NCI-H2171 (cell line): Measurements from ENCODE around the gene TLK1.

Experiments
- DNase-seq: peaks from one replicate; lab custom pipeline; 2025; lab: John Stamatoyannopoulos, UW

TLK1 gene

DNA sequence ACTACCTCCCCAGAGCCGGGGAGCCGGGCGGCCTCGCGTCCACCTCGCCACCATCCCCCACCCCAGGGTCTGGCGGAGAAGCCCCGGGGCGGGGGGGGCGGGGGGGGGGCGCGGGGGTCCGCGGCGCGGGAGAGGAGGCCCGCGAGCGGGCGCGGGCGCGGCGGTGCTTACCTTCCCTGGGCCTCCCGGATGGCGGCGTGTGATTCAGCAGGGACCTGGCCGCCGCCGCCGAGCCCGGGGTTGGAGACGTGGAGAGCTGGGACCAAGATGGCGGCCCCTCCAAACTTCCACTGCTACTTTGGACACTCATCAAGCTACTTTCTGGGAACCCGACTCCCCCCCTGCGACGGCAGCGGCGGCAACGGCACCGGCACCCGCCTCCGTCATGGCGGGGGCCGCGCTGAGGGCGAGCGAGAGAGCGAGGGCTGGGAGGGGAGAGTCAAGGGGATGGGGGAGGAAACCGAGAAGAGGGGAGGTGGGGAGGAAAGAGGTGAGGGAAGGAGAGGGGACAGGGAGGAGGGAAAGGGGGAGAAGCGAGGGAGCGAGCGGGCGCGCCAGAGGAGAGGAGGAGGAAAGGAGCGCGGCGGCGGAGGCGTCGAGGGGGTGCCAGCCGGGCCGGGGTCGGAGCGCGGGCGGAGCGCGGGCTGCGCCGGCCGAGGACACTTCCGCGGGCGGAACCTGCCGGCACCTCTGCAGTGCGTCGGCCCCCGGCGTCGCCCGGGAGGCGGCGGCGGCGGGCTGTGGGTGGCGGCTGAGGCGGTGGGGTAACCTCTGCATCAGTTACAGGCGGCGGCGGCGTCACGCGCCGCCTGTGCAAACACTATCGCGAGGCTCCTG, at the start of gene TLK1:
Gene TLK1, minus strand, starts transcription at position 775 of the 837 bp plus-strand sequence. Its CDS starts 465 bp downstream, at position 310.
- peak; percentile 75 for DNase-seq

DNA sequence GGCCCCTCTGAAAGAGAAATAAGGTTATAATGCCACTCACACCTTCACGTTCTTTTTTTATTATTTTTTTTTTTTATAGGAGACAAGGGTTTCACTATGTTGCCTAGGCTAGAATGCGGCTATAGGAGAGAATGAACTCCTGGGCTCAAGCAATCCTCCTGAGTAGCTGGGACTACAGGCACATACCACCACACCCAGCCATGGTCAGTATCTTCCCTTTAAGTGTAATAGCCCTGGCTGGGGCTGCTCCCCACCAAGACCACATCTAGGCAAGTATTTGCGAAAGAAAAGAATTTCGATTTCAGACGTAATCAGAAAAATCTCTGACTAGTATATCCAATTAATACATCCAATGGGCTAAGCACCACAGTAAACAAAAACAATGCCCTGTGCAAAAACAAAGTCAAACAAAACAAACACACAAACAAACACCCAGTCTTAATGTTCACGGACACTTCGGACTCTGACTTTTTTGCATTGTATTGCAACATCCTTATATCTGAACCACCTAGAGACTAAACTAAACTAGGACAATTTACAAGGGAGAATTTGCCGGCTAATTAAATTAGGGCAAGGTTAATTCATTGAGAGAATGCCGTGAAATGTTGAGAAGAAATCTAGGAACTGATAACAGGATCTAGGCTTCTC, 49.6 kb upstream of the TLK1 start:
- DNase-seq = no peak

DNA sequence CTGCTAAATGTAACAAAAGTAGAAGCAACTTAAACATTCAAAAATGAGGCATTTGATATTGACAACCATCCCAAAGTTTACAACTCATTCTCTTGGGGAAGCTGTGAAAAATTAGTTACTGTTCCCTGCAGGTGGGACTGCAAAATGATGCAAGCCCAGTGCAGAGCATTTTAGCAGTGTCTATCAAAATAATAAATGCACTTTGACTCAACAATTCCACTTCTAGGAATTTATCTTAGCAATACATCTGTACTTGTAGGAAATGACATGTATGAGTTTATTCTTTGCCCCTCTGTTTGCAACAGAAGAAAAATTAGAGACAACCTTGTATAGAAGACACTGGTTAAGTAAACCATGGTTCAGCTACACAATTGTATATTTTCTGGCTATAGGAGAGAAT, 48.0 kb upstream of the TLK1 start:
- DNase-seq = no peak

DNA sequence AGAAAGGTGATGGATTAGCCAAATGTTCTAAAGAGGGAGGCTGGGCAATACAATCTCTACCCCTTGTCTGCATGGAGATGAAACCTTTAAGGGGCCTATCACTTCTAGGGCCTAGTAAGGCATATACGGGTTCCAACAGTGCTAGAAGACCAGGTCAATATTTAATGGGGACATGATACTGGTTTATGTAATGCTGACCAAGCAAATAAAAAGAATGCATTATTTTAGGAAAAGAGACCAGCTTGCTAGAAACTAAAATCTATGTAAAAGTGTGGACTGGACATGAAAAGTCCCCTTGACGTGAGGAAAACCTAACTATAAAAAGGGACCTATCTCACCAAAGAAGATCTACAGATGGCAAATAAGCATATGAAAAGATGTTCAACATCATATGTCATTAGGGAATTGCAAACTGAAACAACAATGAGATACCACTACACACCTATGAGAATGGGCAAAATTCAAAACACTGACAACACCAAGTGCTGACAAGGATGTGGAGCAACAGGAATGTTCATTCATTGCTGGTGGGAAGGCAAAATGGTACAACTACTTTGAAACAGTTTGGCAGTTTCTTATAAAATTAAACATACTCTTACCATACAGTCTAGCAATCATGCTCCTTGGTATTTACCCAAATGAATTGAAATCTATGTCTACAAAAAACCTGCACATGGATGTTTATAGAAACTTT, 45.9 kb upstream of the TLK1 start:
- DNase-seq = no peak

DNA sequence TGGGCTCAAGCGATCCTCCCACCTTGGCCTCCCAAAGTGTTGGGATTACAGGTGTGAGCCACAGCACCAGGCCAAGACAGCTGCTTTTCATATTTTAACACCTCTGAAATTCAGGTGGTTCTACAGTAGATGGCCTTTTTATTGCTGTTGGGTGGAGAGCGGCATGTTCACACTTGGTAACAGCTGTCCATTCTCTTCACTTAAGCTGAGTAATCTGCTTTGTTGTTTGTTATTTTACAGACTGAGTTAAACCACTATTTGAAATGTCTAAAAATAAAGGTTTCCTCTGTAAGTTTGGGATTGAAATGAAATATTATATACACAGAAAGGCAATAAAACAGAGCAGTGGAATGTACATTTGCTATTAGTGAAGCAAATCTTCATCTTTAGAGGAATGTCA, 44.9 kb upstream of the TLK1 start:
- DNase-seq = no peak

DNA sequence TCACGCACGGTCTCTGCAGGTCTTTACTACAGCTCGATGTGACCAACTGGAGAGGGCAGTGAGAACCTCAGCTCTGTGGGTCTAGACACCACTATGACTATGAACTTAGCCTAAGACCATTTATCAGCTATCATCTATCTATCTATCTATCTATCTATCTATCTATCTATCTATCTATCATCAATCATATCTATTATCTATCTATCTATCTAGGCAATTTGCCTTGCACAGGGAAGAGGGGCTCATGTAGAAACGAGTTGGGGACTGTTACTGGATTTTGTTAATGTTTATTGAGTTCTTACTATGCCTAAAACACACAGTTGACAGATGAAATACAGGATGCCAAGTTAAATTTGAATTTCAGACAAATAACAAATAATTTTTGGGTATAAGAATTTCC, 41.1 kb upstream of the TLK1 start:
- no peak for DNase-seq

DNA sequence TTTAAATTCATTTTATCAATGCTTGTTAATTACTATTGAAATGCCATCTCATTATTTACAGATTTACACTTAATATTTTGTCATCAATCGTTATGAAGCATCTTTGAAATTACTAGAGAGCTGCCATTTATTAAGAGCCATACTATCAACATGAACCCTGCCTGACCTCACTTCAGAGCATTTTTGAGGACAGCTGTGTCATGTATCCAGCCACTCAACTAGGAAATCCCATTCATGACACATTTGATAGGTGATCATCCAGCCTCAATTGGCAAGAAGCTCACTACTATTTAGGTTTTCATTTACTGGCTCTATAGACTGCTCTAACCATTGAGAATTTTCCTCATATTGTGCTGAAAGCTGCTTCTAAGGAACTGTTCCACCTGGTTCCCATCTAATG, 40.6 kb upstream of the TLK1 start:
- no peak for DNase-seq

DNA sequence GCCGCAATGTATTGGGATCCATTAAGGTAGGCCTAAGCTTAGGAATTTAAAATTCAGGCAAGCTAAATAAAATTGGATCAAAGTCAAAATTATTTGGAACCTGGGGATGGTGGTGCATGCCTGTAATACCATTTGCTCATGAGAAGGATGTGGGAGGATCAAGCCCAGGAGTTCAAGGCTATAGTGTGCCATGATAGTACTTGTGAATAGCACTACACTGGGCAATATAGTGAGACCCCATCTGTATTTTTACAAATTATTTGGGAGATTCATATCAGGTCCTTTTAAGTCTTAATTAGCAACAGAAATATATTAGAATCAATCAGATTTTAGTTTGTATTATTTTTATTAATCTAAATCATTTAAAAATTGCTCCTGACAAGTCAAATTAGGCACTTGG, 39.8 kb upstream of the TLK1 start:
- DNase-seq = no peak

DNA sequence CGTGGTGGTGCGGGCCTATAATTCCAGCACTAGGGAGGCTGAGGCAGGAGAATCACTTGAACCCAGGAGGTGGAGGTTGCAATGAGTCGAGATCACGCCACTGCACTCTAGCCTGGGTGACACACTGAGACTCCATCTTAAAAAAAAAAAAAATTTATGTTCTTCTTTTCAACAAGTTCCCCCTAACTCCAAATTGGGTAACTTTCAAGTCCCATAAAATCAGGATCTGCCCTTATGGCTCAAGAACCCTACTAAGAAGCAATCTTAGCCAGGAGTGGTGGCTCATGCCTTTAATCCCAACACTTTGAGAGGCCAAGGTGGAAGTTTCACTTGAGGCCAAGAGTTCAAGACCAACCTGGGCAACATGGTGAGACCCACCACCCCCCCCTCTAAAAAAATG, 30.3 kb upstream of the TLK1 start:
- DNase-seq = no peak

DNA sequence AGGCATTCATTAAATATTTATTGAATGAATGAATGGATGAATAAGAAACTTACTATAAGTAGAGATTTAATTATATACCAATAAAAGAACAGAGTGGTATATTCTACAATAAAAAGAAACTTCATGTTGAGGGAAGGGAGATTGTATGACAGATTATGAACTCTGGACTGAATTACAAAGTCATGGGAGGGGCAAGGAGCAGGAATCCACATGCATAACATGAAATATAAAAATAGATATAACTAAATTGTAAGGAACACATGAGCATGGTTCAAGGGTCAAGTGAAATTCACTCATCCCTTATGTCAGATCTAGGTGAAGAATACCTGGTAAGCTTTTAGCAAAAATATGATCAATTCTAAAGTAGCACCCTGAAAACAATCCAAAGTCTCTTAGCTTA, 27.1 kb upstream of the TLK1 start:
- no peak for DNase-seq

DNA sequence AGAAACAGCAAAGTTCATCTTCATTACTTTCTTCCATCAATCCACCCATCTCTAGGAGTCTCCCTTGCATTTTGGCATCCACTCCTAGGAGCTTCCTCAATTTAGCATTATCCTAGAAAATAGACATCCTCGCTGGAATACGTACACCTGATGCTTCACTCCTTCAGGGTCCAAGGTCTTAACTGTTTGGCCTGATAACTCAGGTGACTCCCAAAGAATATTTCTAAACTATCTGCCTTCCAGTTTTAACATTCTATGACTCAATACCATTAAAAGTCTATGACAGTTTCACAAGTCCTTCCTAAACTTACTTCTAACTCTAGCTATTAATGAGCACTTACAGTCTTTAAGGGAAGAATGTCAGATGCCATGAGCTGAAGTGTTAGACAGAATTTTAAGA, 26.5 kb upstream of the TLK1 start:
- no peak for DNase-seq

DNA sequence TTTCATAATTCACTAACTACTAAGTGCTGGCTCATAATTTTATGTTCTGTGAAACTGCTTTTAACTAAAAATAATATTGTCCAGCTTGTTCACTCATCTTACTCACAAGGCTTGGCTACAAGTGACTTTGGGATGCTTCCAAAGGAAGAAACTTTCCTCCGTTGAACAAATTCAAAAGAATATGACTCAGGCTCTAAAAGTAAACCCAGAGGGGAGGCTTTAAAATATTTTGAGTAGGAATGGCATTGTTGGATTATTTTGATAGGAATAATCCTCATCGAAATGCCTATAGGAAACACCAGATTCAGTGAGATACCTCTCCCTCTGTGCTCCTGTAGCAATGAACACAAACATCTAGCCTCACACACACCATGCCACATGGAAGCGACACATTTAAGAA, 25.2 kb upstream of the TLK1 start:
- DNase-seq = no peak

DNA sequence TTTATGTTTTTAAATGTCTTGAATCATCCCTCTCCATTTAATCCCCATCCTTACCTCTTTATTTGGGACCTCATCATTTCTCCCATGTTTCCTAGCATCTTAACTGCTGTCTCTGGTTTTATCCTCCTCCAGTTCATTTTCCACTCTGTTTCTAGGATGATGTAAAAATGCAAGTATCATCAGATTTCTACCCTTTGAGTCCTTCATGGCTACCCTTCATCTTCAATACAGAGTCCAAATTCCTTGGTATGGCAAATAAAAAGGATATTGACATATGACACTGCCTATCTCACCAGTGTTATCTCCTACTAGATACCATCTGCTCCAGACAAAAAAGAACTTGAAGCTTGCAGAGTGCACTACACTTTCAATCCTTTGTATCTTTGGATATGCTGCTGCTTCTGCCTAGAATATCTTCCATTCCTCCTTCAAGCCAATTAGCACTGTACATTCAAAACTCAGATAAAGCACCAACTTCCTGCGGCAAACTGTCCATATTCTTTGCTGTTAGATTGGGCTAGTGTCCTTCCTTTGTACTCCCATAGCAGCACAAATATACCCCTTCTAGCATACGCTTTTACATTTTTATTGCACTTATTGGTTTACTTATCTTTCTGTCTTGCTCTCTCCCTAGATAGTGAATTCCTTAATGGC, 24.6 kb upstream of the TLK1 start:
- DNase-seq = no peak

DNA sequence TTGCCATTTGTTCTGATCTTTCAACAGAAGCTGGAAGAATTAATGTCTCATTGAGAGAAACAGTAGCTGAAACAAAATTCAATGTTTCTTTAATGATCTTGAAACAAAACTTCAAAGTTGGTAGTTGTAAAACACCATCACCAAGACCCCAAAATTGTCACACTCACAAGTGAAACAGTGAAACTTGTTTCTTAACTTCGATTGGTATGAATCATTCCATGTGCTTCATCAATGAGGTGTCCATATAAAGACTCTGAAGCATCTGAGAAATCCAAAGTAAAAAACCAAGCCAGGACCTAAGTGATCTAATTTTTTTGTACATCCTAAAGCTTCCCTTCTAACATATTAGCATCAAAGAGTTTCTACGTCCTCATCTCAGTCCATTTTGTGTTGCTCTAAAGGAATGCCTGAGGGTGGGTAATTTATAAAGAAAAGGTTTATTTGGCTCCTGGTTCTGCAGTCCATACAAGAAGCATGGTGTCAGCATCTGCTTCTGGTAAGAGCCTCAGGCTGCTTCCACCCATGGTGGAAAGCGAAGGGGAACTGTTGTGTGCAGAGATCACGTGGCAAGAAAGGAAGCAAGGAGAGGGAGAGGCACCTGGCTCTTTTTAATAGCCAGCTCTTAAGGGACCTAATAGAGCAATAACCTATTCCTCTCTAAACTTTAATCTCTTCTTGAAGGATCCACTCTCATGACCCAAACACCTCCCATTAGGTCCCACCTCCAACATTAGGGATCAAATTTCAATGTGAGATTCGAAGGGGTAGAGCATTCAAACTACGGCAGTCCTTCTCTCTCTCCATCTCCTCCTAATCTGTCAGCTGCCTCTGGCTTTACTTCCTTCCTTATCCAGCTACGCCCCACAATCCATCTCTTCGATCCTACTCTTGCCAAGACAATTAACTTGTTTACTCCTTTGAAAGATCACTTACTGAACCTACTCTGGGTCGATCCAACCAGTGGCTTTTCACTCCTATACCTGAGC, 20.7 kb upstream of the TLK1 start:
- DNase-seq = no peak

DNA sequence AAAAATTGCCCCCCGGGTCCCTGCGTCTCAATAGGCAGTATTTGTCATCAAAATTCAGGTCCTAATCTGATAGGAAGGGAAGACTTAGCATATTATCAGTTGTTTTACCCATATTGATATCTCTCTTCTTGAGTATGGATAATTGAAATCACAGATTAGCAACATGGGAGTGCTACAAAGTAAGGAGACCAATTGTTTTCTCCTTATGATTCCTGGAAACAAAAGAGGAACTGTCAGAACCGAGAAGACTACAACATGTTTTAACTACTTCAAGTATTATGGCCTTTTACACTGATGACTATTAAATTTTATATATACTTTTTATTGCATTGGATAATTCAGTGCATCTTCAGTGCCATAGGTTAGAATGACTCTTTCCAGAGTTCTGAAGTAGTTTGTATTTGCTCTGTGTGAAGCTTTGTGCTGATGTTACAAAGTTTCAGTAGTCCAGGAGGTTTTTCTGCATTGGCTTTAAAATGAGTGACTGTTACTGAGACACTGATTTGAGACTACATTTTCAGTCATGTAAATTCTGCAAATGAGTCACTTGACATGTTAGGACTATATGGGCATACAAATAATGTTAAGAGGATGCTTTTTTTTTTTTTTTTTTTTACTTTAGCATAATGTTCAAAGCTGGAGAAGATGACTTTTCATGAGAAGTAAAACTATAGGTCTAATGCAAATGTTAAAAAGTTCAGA, 19.7 kb upstream of the TLK1 start:
- DNase-seq = no peak

DNA sequence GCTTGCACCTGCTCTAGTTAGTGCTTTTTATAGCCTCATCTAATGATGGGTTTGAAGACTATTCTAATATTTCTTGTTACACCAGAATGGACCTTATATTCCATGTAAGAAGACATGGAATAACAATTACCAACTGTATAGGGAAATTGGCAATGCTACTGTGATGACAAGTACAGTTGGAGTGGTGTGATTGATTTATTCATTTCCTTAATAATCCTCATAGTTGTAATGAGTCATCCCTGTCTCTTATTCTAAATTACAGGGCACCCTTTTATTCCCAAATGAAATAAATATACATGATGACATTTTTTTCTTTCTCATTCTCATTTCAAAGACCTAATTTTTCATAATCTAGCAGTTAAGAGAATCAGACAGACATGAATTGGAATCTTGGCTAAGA, 18.3 kb upstream of the TLK1 start:
- no peak for DNase-seq

DNA sequence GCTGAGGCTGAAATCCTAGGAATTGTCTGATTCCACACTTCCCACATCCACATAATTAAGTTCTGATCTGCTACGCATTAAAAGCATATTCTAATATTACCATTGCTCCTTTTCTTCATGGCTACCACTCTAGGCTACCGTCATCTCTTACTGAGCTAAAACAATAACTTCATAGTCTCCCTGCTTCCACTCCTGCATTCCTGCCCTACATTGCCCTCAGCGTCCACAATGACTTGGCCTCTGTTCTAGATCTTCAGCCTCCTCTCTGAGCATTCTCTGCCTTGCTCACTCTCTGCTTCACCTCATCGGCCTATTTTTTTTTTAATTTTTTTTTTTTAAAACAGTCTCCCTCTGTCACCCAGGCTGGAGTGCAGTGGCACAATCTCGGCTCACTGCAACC, 15.8 kb upstream of the TLK1 start:
- DNase-seq = no peak

DNA sequence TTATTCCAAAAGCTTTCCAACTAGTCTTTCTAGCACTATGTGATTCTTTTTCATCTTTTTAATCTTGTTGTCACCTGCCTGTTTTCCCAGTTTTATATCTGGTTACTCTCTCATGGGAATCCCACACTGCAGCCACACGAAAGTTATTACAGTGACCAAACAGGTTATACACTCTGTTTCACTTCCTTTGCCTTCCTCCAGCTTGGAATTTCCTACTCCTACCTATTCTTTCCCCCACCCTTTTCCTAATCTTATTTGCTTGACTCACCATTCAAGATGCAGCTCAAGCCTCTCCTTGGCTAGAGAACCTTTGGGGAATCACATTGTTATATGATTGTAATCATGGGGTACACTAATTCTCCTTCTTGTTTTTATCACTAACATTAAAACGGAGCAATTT, 13.4 kb upstream of the TLK1 start:
- no peak for DNase-seq

DNA sequence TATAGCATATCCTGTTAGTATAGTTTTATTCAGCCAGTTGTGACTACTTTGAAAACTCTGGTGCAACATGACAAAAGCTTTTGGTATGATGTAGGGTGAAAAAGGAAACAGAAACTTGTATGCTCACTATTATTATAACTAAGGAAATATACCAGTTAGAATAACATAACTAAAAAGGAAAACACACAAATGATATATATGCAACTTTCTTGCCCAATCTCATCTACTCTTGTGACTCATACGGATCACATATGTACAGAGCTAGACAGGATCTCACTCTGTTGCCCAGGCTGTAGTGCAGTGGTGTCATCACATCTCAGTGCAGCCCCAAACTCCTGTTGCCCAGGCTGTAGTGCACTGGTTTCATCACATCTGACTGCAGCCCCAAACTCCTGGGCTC, 12.4 kb upstream of the TLK1 start:
- no peak for DNase-seq

DNA sequence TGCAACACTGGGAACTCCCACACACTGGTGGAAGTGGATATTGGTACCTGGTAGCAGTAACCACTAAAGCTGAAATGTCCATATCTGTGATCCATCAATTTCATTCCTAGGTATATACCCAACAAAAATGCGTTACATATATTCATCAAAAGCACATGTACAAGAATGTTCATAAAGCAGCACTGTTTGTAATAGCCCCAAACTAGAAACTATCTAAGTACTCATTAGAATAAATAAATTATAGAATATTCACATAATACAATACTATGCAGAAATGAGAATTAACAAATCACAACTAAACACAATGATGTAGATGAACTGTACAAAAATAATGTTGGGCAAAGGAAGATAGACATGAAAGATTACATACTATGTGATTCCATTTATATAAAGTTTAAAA, 11.1 kb upstream of the TLK1 start:
- no peak for DNase-seq

DNA sequence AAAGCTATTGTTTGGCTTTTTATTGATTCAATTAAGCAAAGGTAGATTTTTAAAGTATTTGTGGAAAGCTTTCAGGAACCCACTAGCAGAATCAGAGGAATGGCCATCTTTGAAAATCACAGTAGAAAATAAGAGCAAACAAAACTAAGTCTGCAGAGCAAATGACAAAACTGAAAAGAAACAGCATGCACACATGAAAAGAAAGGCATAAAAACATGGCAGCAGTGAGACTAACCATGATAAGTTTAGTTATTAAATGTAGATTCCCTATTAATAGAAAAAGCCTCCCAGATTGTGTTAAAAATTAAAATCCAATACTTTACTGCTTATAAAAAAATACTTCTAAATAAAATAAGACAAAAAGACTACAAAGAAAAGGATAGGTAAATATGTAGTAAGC, 9.1 kb upstream of the TLK1 start:
- DNase-seq = no peak
